Ovary (tissue), 9 donors: Measurements from ENCODE around the gene TM9SF3. TPM values are rescaled to one million over a fixed set of nuclear protein-coding genes. Genes with fewer than 3 reads are reported as not detected.

Experiments
- DNase-seq, 5 donors: peaks; one replicate each; pipeline ENCODE4 v3.0.0-alpha.2; 2019 to 2020
- H3K27ac ChIP-seq, 2 donors: fragments of 200-600 bp; one replicate each; pipeline versions ENCODE4 v1.5.1 to v1.8.0; 2019 to 2022
- H3K27me3 ChIP-seq: fragments of 200-600 bp; one replicate; pipeline ENCODE4 v1.8.0; 2022
- H3K36me3 ChIP-seq: fragments of 200-600 bp; sonication (generic); one replicate; pipeline ENCODE4 v1.5.1; 2019
- H3K4me1 ChIP-seq: one replicate; pipeline ENCODE4 v1.8.1; 2013; ENCODE audit warnings: mild to moderate bottlenecking, moderate library complexity; ENCODE audit not compliant: insufficient read depth
- H3K4me3 ChIP-seq: fragments of 200-600 bp; sonication (generic); one replicate; pipeline ENCODE4 v1.5.1; 2017
- H3K9me3 ChIP-seq, 2 donors: fragments of 200-600 bp in 1 of 2; sonication (generic) in 1 of 2; one replicate each; pipeline versions ENCODE4 v1.5.1 to v1.8.1; 2013 to 2019; ENCODE audit warnings: mild to moderate bottlenecking in 1 of 2, moderate library complexity in 1 of 2
- CTCF ChIP-seq, 3 donors: fragments of 450-650 bp in 2 of 3; fragments of 200-600 bp in 1 of 3; IDR thresholded peaks; one replicate each; pipeline versions ENCODE4 v1.5.1 to v1.8.0; 2016 to 2022; ENCODE audit warnings: antibody characterized with exemption in 3 of 3, mild to moderate bottlenecking in 1 of 3
- EP300 ChIP-seq: sonication (generic); formaldehyde crosslinking; IDR thresholded peaks from one replicate; pipeline ENCODE4 v1.6.1; 2017; ENCODE audit warnings: antibody characterized with exemption
- POLR2A ChIP-seq: fragments of 450-650 bp; IDR thresholded peaks from one replicate; pipeline ENCODE4 v1.6.1; 2017; ENCODE audit warnings: antibody characterized with exemption, mild to moderate bottlenecking, moderate library complexity
- WGBS, 3 donors: extraction: QIAGEN DNeasy Blood & Tissue Kit in 1 of 3; methylation state at CpG; one replicate each; pipeline versions ENCODE4 v1.1.5 to v1.1.7; 2013 to 2017; 5-methylcytosine and 5-hydroxymethylcytosine counted together
- intact Hi-C, 4 donors: fragments of 100-400 bp; cut with DNase I; formaldehyde crosslinking; loops; one replicate each; pipeline versions ENCODE4 v1.11.0 to v1.15.1; 2022 to 2023
- polyA plus RNA-seq, 2 donors: library from polyadenylated mRNA; stranded (reverse); fragments of 200-250 nt in 1 of 2; fragments of 350-450 nt in 1 of 2; fragmentation: Illumina TruSeq in 1 of 2; extraction: RNeasy Lipid Tissue Mini Kit (QIAGEN cat#74804) in 1 of 2; gene quantifications; one replicate each; pipeline ENCODE4 v1.2.3, GENCODE V29; 2013 to 2014
- total RNA-seq, 7 donors: library from RNA; depleted of rRNA in 2 of 7; stranded (reverse); fragments of >200 nt in 2 of 7; fragmentation: NEBNext Ultra II Directional in 3 of 7; extraction: Animal tissue kit (Norgen Biotek cat#: 25700) in 3 of 7; gene quantifications; one replicate each; pipeline versions ENCODE4 v1.1.0 to v1.2.4, GENCODE V29; 2016 to 2023
- donor health status: DM: no; HTN: no; CAD: no; lungs with moderate emphysema.
- donor health status: DM: no; HTN: no; CAD: no.
- donor health status: Bipolar disorder and iron deficiency.
- donor health status: DM: yes; HTN: yes; CAD: no.
- donor health status: DM: no; HTN: no; CAD: no.
- donor health status: DM: yes; HTN: yes; CAD: no.

Gene TM9SF3
- total and polyA plus RNA-seq, 9 donors, result 51.7 to 157 (median 101) TPM

GRCh38 chr10:96570511-96570910 lies 16.3 kb downstream of the TM9SF3 start:
- intact Hi-C loops, result no loop called here
- Histone ChIP-seq H3K36me3 (no peaks in the 10 kb centered on the region), H3K9me3 (no peaks in the 10 kb centered on the region), H3K27ac (no peak overlapping the region), H3K4me3 (no peak overlapping the region), H3K4me1 (peaks cover 5% of the 10 kb centered on the region), H3K27me3 (no peaks in the 10 kb centered on the region)
- TF ChIP-seq EP300, result no peak
- TF ChIP-seq POLR2A, result no peak
- TF ChIP-seq CTCF (IDR thresholded peaks at IDR 0.05), result no peak
- no peak for DNase-seq
- 84 to 86% (median 84%) methylated on average over 6 of the region's 6 CpGs for WGBS, 3 donors

- H3K4me1 ChIP-seq, result peaks cover 5% of the 10 kb centered on the region
- no peak for TF ChIP-seq CTCF (IDR thresholded peaks at IDR 0.05)
- 58 to 78% (median 61%) methylated on average over 1 of the region's 1 CpG for WGBS, 3 donors
- H3K36me3 ChIP-seq, result no peaks in the 10 kb centered on the region
- no peak overlapping the region for H3K27ac ChIP-seq
- H3K4me3 ChIP-seq, result no peak overlapping the region
- DNase-seq, result no peak
- H3K27me3 ChIP-seq, result no peaks in the 10 kb centered on the region
- no peaks in the 10 kb centered on the region for H3K9me3 ChIP-seq
- intact Hi-C loops, result no loop called here
These were observed 18.4 kb downstream of the TM9SF3 start for GRCh38 chr10:96568402-96568801.

GRCh38 chr10:96565774-96566173 lies 21.0 kb downstream of the TM9SF3 start:
- Histone ChIP-seq H3K27me3 (no peaks in the 10 kb centered on the region), H3K4me1 (peaks cover 3% of the 10 kb centered on the region), H3K36me3 (no peaks in the 10 kb centered on the region), H3K4me3 (no peak overlapping the region), H3K9me3 (no peaks in the 10 kb centered on the region), H3K27ac (no peak overlapping the region)
- 5 to 11% (median 9%) methylated on average over 1 of the region's 1 CpG for WGBS, 3 donors
- no peak for DNase-seq
- intact Hi-C loops, result no loop called here
- TF ChIP-seq EP300 (no peak), POLR2A (no peak), CTCF (IDR thresholded peaks at IDR 0.05) (no peak)

GRCh38 chr10:96560966-96561887 lies 25.6 kb downstream of the TM9SF3 start:
- no peaks in the 10 kb centered on the region for H3K27me3 ChIP-seq
- no peak overlapping the region for H3K27ac ChIP-seq
- no peaks in the 10 kb centered on the region for H3K36me3 ChIP-seq

More at GRCh38 chr10:96560966-96561887, 25.6 kb downstream of the TM9SF3 start:
- Histone ChIP-seq H3K4me1 (no peaks in the 10 kb centered on the region), H3K9me3 (no peaks in the 10 kb centered on the region), H3K4me3 (no peak overlapping the region)
- intact Hi-C loops, result no loop called here
- 94 to 96% (median 96%) methylated on average over 3 of the region's 3 CpGs for WGBS, 3 donors
- no peak for DNase-seq
- no peak for TF ChIP-seq POLR2A
- no peak for TF ChIP-seq EP300
- TF ChIP-seq CTCF (IDR thresholded peaks at IDR 0.05), result no peak
